ENCODE results near the gene COA1.
"Not testable (repeated sequence)": the region's sequence is repeated elsewhere in the genome, so short reads cannot be mapped to it uniquely, and the experiment has no call there.

COA1 gene

GRCh38 chr7:43687866-43688265, 41.5 kb downstream of the COA1 start:
- not testable (repeated sequence) for DNase-seq (ENCODE audit: low spot score)

- no peak for DNase-seq (ENCODE audit: low spot score)
These were observed 42.3 kb downstream of the COA1 start for GRCh38 chr7:43686991-43687390.

- DNase-seq (ENCODE audit: low spot score): no peak
These were observed 48.6 kb downstream of the COA1 start for GRCh38 chr7:43680736-43681135.

- DNase-seq (ENCODE audit: low spot score): no peak
These were observed 49.9 kb downstream of the COA1 start for GRCh38 chr7:43679210-43680068.

GRCh38 chr7:43678315-43678714, 51.0 kb downstream of the COA1 start:
- no peak for DNase-seq (ENCODE audit: low spot score)

- DNase-seq (ENCODE audit: low spot score): no peak
These were observed 51.5 kb downstream of the COA1 start for GRCh38 chr7:43677864-43678263.

- DNase-seq (ENCODE audit: low spot score): peak; percentile 93
These were observed 54.5 kb downstream of the COA1 start for GRCh38 chr7:43674559-43675436.

- not testable (repeated sequence) for DNase-seq (ENCODE audit: low spot score)
These were observed 55.9 kb downstream of the COA1 start for GRCh38 chr7:43673243-43673976.

GRCh38 chr7:43671521-43671920, 57.8 kb downstream of the COA1 start:
- DNase-seq (ENCODE audit: low spot score): no peak

GRCh38 chr7:43669286-43670081, 59.8 kb downstream of the COA1 start:
- no peak for DNase-seq (ENCODE audit: low spot score)

- no peak for DNase-seq (ENCODE audit: low spot score)
These were observed 61.3 kb downstream of the COA1 start for GRCh38 chr7:43668035-43668434.

GRCh38 chr7:43666938-43667337, 62.4 kb downstream of the COA1 start:
- DNase-seq (ENCODE audit: low spot score): no peak

- no peak for DNase-seq (ENCODE audit: low spot score)
These were observed 64.6 kb downstream of the COA1 start for GRCh38 chr7:43664681-43665080.

- DNase-seq (ENCODE audit: low spot score): no peak
These were observed 69.2 kb downstream of the COA1 start for GRCh38 chr7:43660141-43660540.

- DNase-seq (ENCODE audit: low spot score): no peak
These were observed 69.8 kb downstream of the COA1 start for GRCh38 chr7:43659549-43659896.

GRCh38 chr7:43658718-43659548, 70.4 kb downstream of the COA1 start:
- DNase-seq (ENCODE audit: low spot score): no peak

GRCh38 chr7:43656997-43657396, 72.3 kb downstream of the COA1 start:
- no peak for DNase-seq (ENCODE audit: low spot score)

- DNase-seq (ENCODE audit: low spot score): no peak
These were observed 73.7 kb downstream of the COA1 start for GRCh38 chr7:43655584-43655983.

GRCh38 chr7:43653891-43654504, 75.3 kb downstream of the COA1 start:
- DNase-seq (ENCODE audit: low spot score): no peak

GRCh38 chr7:43653466-43653865, 75.9 kb downstream of the COA1 start:
- DNase-seq (ENCODE audit: low spot score): no peak
